ENCODE measurements around the gene PAX3.

Gene PAX3

GRCh38 chr2:222296911-222297599 lies 1.7 kb downstream of the PAX3 start:
- DNase-seq (ENCODE audit: low spot score): no peak

- no peak for DNase-seq (ENCODE audit: low spot score)
Observed at GRCh38 chr2:222296311-222296741, 2.5 kb downstream of the PAX3 start.

GRCh38 chr2:222295368-222296062 lies 3.3 kb downstream of the PAX3 start:
- no peak for DNase-seq (ENCODE audit: low spot score)

- DNase-seq (ENCODE audit: low spot score): no peak
Observed at GRCh38 chr2:222294996-222295367, 3.8 kb downstream of the PAX3 start.

GRCh38 chr2:222293660-222294630 lies 4.9 kb downstream of the PAX3 start:
- no peak for DNase-seq (ENCODE audit: low spot score)

GRCh38 chr2:222292149-222293134 lies 6.4 kb downstream of the PAX3 start:
- no peak for DNase-seq (ENCODE audit: low spot score)

GRCh38 chr2:222291485-222291841 lies 7.3 kb downstream of the PAX3 start:
- no peak for DNase-seq (ENCODE audit: low spot score)

GRCh38 chr2:222290736-222291484 lies 7.9 kb downstream of the PAX3 start:
- peak; percentile 43 for DNase-seq (ENCODE audit: low spot score)

GRCh38 chr2:222290401-222290735 lies 8.4 kb downstream of the PAX3 start:
- DNase-seq (ENCODE audit: low spot score): no peak

GRCh38 chr2:222289278-222290160 lies 9.3 kb downstream of the PAX3 start:
- DNase-seq (ENCODE audit: low spot score): no peak

- no peak for DNase-seq (ENCODE audit: low spot score)
Observed at GRCh38 chr2:222288590-222289277, 10.1 kb downstream of the PAX3 start.

GRCh38 chr2:222287862-222288479 lies 10.8 kb downstream of the PAX3 start:
- no peak for DNase-seq (ENCODE audit: low spot score)

GRCh38 chr2:222284466-222284865 lies 14.3 kb downstream of the PAX3 start:
- DNase-seq (ENCODE audit: low spot score): no peak

GRCh38 chr2:222283634-222284033 lies 15.2 kb downstream of the PAX3 start:
- no peak for DNase-seq (ENCODE audit: low spot score)

- no peak for DNase-seq (ENCODE audit: low spot score)
Observed at GRCh38 chr2:222281506-222281905, 17.3 kb downstream of the PAX3 start.

- DNase-seq (ENCODE audit: low spot score): no peak
Observed at GRCh38 chr2:222280795-222281194, 18.0 kb downstream of the PAX3 start.

- DNase-seq (ENCODE audit: low spot score): no peak
Observed at GRCh38 chr2:222272446-222273015, 26.3 kb downstream of the PAX3 start.

- DNase-seq (ENCODE audit: low spot score): no peak
Observed at GRCh38 chr2:222271854-222272253, 26.9 kb downstream of the PAX3 start.

Measured in SK-N-DZ (cell line).